BLaER1 treated with 17β-estradiol and CSF1 and Interleukin-3, amounts not matched to agents 10 nM and 100 nM (cell line): ENCODE results near the gene OST4.
"Not testable (repeated sequence)": the region's sequence is repeated elsewhere in the genome, so short reads cannot be mapped to it uniquely, and the experiment has no call there.

ENCODE experiments used
- H3K27ac ChIP-seq, 11 experiments: shearing (Covaris generic); formaldehyde crosslinking; 2 replicates each; pipeline ENCODE4 v1.8.1; 2022
- H3K27me3 ChIP-seq, 11 experiments: shearing (Covaris generic); formaldehyde crosslinking; 2 replicates each; pipeline ENCODE4 v1.8.1; 2022
- H3K36me3 ChIP-seq, 11 experiments: shearing (Covaris generic); formaldehyde crosslinking; 2 replicates each; pipeline ENCODE4 v1.8.1; 2022
- H3K4me1 ChIP-seq, 10 experiments: shearing (Covaris generic); formaldehyde crosslinking; 2 replicates each; pipeline ENCODE4 v1.8.1; 2022
- H3K4me2 ChIP-seq, 11 experiments: shearing (Covaris generic); formaldehyde crosslinking; 2 replicates each; pipeline ENCODE4 v1.8.1; 2022
- H3K4me3 ChIP-seq, 10 experiments: shearing (Covaris generic); formaldehyde crosslinking; 2 replicates each; pipeline ENCODE4 v1.8.1; 2022
- H3K9ac ChIP-seq, 11 experiments: shearing (Covaris generic); formaldehyde crosslinking; 2 replicates each; pipeline ENCODE4 v1.8.1; 2022
- H3K9me3 ChIP-seq, 11 experiments: shearing (Covaris generic); formaldehyde crosslinking; replicated peaks in 1 of 11; 2 replicates each; pipeline ENCODE4 v1.8.1; 2022
- H4K20me1 ChIP-seq, 11 experiments: shearing (Covaris generic); formaldehyde crosslinking; 2 replicates each; pipeline ENCODE4 v1.8.1; 2022
- Cebpa-rat ChIP-seq, 11 experiments: shearing (Covaris generic); IDR thresholded peaks; 2 replicates each; pipeline ENCODE4 v1.8.1; 2022

OST4 gene

DNA sequence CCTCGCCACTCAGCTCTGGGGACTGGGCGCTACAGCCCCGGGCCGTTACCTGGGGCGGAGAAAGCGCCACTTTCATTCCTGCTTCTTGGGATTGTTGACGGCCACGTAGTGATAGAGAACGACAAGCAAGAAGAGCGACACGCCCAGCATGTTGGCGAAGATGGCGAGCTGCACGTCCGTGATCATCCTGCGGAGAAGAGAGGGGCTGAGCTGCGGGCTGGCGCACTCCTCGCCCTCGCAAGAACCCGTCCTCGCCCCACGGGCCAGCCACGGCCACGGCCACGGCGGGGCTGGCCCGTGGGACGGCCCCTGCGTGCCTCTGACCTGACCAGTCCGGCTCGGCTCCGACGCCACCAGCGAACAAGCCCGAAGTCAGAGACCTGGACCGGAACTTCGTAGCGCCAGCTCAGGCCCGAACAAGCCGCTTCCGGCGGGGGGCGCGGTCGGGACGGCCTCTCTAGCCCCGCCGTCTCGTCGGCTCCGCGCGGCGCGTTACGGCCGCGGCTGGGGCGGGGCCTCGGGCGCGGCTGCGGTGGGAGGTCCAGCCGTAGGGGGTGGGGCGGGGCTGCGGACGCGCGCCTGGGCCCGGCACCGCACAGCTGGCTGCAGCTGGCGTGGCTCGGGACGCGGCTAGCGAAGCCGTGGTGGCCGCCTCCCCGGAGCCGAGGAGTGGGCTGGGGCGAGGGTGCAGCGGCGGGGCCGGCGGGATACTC, at the start of gene OST4:
Gene OST4 (minus strand): TSS at position 378 of the 713 bp plus-strand sequence.
- Histone ChIP-seq H3K4me3 (peak within 1 kb of the TSS; percentile 77 to 97 (median 85)), H3K27me3 (no peaks in the 10 kb centered on the region), H3K9me3 (no peaks in the 10 kb centered on the region), H3K4me1 (peaks cover 68 to 74% (median 72%) of the 10 kb centered on the region in 10 experiments), H4K20me1 (peaks cover 15 to 46% (median 38%) of the 10 kb centered on the region in 11 experiments; a peak in 19 of 22 replicates), H3K27ac (peak within 1 kb of the TSS; percentile 75 to 93 (median 90)), H3K36me3 (peaks cover 39 to 41% (median 40%) of the 10 kb centered on the region in 11 experiments), H3K4me2 (peak within 1 kb of the TSS; percentile 93 to 100 (median 99)), H3K9ac (peak within 1 kb of the TSS; percentile 83 to 96 (median 89))
- TF ChIP-seq Cebpa-rat (IDR thresholded peaks at IDR 0.05), result no peak

DNA sequence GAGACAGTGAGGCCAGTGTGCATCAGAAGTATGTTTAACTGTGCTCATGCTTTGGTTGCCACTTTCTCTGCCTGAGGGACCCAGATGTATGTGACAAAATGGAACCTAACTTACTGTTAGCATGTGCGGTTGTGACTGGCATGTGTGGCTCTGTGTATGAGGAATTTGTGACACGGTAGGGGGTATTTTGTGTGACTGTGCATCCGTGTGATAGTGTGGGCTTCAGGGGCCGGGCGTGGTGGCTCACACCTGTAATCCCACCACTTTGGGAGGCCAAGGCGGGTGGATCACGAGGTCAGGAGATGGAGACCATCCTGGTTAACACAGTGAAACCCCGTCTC, 47.8 kb upstream of the OST4 start:
- Histone ChIP-seq H3K4me2 (peak overlapping the region; percentile 78 to 94 (median 85)), H3K27me3 (peaks cover 57 to 75% (median 74%) of the 10 kb centered on the region in 11 experiments)
- H3K27ac ChIP-seq, result not testable (repeated sequence)

GRCh38 chr2:27118525-27119329, 47.3 kb upstream of the OST4 start, which contains the start of gene CGREF1:
TSS of gene CGREF1 (minus strand) at chr2:27119128. CDS start at chr2:27104366, 14,762 bp downstream.
- H4K20me1 ChIP-seq, result no peaks in the 10 kb centered on the region
- H3K4me2 ChIP-seq, result peak within 1 kb of the TSS; percentile 78 to 94 (median 85)
- peaks cover 51 to 69% (median 68%) of the 10 kb centered on the region in 11 experiments for H3K27me3 ChIP-seq
- peak within 1 kb of the TSS; percentile 50 to 72 (median 62) for H3K4me3 ChIP-seq
- no peaks in the 10 kb centered on the region for H3K9me3 ChIP-seq
- H3K27ac ChIP-seq, result peak within 1 kb of the TSS in 3 of 11 experiments; percentile 6 to 25 (median 12); a peak in 3 of 22 replicates
- peak within 1 kb of the TSS; percentile 42 to 74 (median 58); a peak in 19 of 22 replicates for H3K9ac ChIP-seq
- no peaks in the 10 kb centered on the region for H3K36me3 ChIP-seq
- peaks cover 0 to 11% (median 2%) of the 10 kb centered on the region in 10 experiments; a peak in 5 of 20 replicates for H3K4me1 ChIP-seq
- no peak for TF ChIP-seq Cebpa-rat (IDR thresholded peaks at IDR 0.05)

More for the DNA sequence above, 47.8 kb upstream of the OST4 start:
- not testable (repeated sequence) for H3K36me3 ChIP-seq, H3K9me3 ChIP-seq, H4K20me1 ChIP-seq
- peaks cover 0 to 11% (median 2%) of the 10 kb centered on the region in 10 experiments; a peak in 5 of 20 replicates for H3K4me1 ChIP-seq
- peak overlapping the region in 2 of 11 experiments; percentile 58 to 61; a peak in 5 of 22 replicates for H3K9ac ChIP-seq
- H3K4me3 ChIP-seq, result peak overlapping the region in 9 of 10 experiments; percentile 50 to 72 (median 62); a peak in 19 of 20 replicates

GRCh38 chr2:27117995-27118524, 46.6 kb upstream of the OST4 start:
- Histone ChIP-seq H3K4me2 (peak overlapping the region; percentile 78 to 94 (median 85)), H3K4me1 (peaks cover 0 to 11% (median 2%) of the 10 kb centered on the region in 10 experiments; a peak in 5 of 20 replicates), H3K27me3 (peaks cover 44 to 63% (median 62%) of the 10 kb centered on the region in 11 experiments), H3K9ac (peak overlapping the region in 8 of 11 experiments; percentile 48 to 74 (median 63); a peak in 11 of 22 replicates), H3K36me3 (no peaks in the 10 kb centered on the region), H4K20me1 (no peaks in the 10 kb centered on the region; a peak in 1 of 22 replicates), H3K4me3 (peak overlapping the region; percentile 50 to 72 (median 62)), H3K27ac (no peak overlapping the region), H3K9me3 (no peaks in the 10 kb centered on the region)
- TF ChIP-seq Cebpa-rat (IDR thresholded peaks at IDR 0.05), result no peak

- TF ChIP-seq Cebpa-rat (IDR thresholded peaks at IDR 0.05), result no peak
- Histone ChIP-seq H3K36me3 (no peaks in the 10 kb centered on the region), H3K4me3 (no peak overlapping the region), H3K4me2 (no peak overlapping the region), H3K9me3 (no peaks in the 10 kb centered on the region), H4K20me1 (no peaks in the 10 kb centered on the region; a peak in 1 of 22 replicates), H3K4me1 (peaks cover 0 to 11% (median 2%) of the 10 kb centered on the region in 10 experiments; a peak in 5 of 20 replicates), H3K27me3 (peaks cover 33 to 37% (median 36%) of the 10 kb centered on the region in 11 experiments), H3K9ac (no peak overlapping the region), H3K27ac (no peak overlapping the region)
These were observed 44.1 kb upstream of the OST4 start for GRCh38 chr2:27115519-27115918.

- H3K9me3 ChIP-seq, H3K4me3 ChIP-seq, H4K20me1 ChIP-seq, H3K27ac ChIP-seq, H3K9ac ChIP-seq, H3K27me3 ChIP-seq, H3K36me3 ChIP-seq, H3K4me2 ChIP-seq, H3K4me1 ChIP-seq: not testable (repeated sequence)
These were observed 40.1 kb upstream of the OST4 start for GRCh38 chr2:27111392-27112078.

GRCh38 chr2:27110603-27111352, 39.3 kb upstream of the OST4 start:
- H3K9ac ChIP-seq, H3K27ac ChIP-seq, H3K36me3 ChIP-seq, H3K4me3 ChIP-seq, H3K9me3 ChIP-seq, H3K4me2 ChIP-seq, H4K20me1 ChIP-seq, H3K27me3 ChIP-seq: not testable (repeated sequence)
- H3K4me1 ChIP-seq, result peaks cover 6 to 11% (median 8%) of the 10 kb centered on the region in 10 experiments

DNA sequence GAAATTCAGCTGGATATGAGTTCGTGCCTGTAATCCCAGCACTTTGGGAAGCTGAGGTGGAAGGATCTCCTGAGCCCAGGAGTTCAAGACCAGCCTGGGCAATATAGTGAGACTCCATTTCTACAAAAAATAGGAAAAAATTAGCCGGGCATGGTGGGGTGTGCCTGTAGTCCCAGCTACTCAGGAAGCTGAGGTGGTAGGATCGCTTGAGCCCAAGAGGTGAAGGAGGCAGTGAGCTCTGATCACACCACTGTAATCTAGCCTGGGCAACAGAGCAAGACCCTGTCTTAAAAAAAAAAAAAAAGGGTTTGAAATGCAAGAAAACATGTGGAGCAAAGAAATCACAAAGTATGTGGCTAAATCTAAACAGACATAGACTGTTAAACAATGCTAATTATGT, 37.6 kb upstream of the OST4 start:
- Histone ChIP-seq H3K9ac (no peak overlapping the region), H3K4me3 (no peak overlapping the region), H3K4me2 (no peak overlapping the region), H4K20me1 (no peaks in the 10 kb centered on the region; a peak in 1 of 22 replicates), H3K4me1 (peaks cover 9 to 18% (median 13%) of the 10 kb centered on the region in 10 experiments), H3K36me3 (no peaks in the 10 kb centered on the region), H3K27me3 (no peaks in the 10 kb centered on the region), H3K27ac (no peak overlapping the region), H3K9me3 (no peaks in the 10 kb centered on the region)
- no peak for TF ChIP-seq Cebpa-rat (IDR thresholded peaks at IDR 0.05)
